DOHH2 (cell line): ENCODE data around the gene ANKRD30A.
"Not testable (repeated sequence)": the region's sequence is repeated elsewhere in the genome, so short reads cannot be mapped to it uniquely, and the experiment has no call there.

Source experiments
- H3F3A ChIP-seq: fragments of 200-600 bp; sonication (generic), shearing (Covaris generic); 2 replicates; pipeline ENCODE4 v1.6.0; 2016; ENCODE audit warnings: antibody characterized with exemption, mild to moderate bottlenecking; ENCODE audit not compliant: control insufficient read depth, insufficient read depth
- H3K27ac ChIP-seq: fragments of 200-600 bp; sonication (generic); 2 replicates; pipeline ENCODE4 v1.5.1; 2014; ENCODE audit warnings: low read depth, mild to moderate bottlenecking, low read length, moderate library complexity
- H3K27me3 ChIP-seq: fragments of 200-600 bp; sonication (generic); 2 replicates; pipeline ENCODE4 v1.6.1; 2014; ENCODE audit warnings: mild to moderate bottlenecking, low read length, mixed read lengths; ENCODE audit not compliant: control insufficient read depth
- H3K36me3 ChIP-seq: fragments of 200-600 bp; sonication (generic); 2 replicates; pipeline ENCODE4 v1.6.1; 2014; ENCODE audit warnings: mild to moderate bottlenecking, low read length, moderate library complexity, mixed read lengths; ENCODE audit not compliant: control insufficient read depth
- H3K4me1 ChIP-seq: fragments of 200-600 bp; sonication (generic); 2 replicates; pipeline ENCODE4 v1.6.1; 2014; ENCODE audit warnings: mild to moderate bottlenecking, low read length, mixed read lengths; ENCODE audit not compliant: control insufficient read depth
- H3K4me2 ChIP-seq: fragments of 200-600 bp; sonication (generic); 2 replicates; pipeline ENCODE4 v1.6.0; 2014; ENCODE audit warnings: mild to moderate bottlenecking, low read length, moderate library complexity
- H3K4me3 ChIP-seq: fragments of 200-600 bp; sonication (generic); 2 replicates; pipeline ENCODE4 v1.5.1; 2014; ENCODE audit warnings: mild to moderate bottlenecking, low read length, mixed read lengths
- H3K79me2 ChIP-seq: fragments of 200-600 bp; sonication (generic); 2 replicates; pipeline ENCODE4 v1.6.1; 2014; ENCODE audit warnings: mild to moderate bottlenecking, low read length, mixed read lengths; ENCODE audit not compliant: control insufficient read depth
- H3K9me2 ChIP-seq: fragments of 200-600 bp; sonication (generic); replicated peaks from 2 replicates; pipeline ENCODE4 v1.6.1; 2014; ENCODE audit warnings: mild to moderate bottlenecking, low read length, mixed read lengths; ENCODE audit not compliant: control insufficient read depth
- H3K9me3 ChIP-seq: fragments of 200-600 bp; sonication (generic); 2 replicates; pipeline ENCODE4 v1.6.1; 2014; ENCODE audit warnings: antibody characterized with exemption, low read length, mixed read lengths; ENCODE audit not compliant: control insufficient read depth, insufficient read depth
- H4K20me1 ChIP-seq: fragments of 200-600 bp; sonication (generic); 2 replicates; pipeline ENCODE4 v1.6.0; 2014; ENCODE audit warnings: low read depth, mild to moderate bottlenecking, antibody characterized with exemption, low read length, moderate library complexity; ENCODE audit not compliant: control insufficient read depth, insufficient read depth
- EZH2phosphoT487 ChIP-seq: fragments of 200-600 bp; sonication (generic); IDR thresholded peaks from 2 replicates; pipeline ENCODE4 v1.6.1; 2017; ENCODE audit warnings: borderline replicate concordance, mild to moderate bottlenecking, antibody characterized with exemption, low read length, moderate library complexity, mixed read lengths
- TF ChIP-seq, protein P1 (sequence below): fragments of 200-600 bp; sonication (generic); IDR thresholded peaks from one replicate; pipeline ENCODE4 v1.5.1; 2014; ENCODE audit warnings: antibody characterized with exemption, mild to moderate bottlenecking, low read depth, low read length; ENCODE audit not compliant: poor library complexity, severe bottlenecking

Gene ANKRD30A

DNA sequence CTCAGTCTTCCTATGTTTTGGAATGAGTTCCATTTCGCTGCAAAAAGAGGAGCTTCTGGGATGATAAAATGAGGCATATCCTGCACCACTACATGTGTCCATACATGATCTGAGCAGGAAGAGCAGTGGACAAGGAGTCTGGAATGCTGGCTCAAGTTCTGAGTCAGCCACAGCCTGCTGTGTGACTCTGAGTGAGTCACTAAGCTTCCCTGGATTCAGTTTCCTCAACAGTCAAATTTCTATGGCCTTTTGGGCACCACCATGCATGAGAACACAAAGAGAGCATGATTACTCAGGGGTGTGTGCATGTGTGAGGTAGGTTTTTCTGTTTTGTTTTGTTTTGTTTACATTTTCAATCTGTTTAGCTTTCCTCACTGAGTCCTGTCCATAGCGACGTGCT is 254.6 kb downstream of the ANKRD30A start:
- H3K9me2 ChIP-seq: no peaks in the 10 kb centered on the region
- H3F3A ChIP-seq: no peaks in the 10 kb centered on the region
- no peak overlapping the region for H3K4me3 ChIP-seq
- H3K9me3 ChIP-seq: no peaks in the 10 kb centered on the region
- no peaks in the 10 kb centered on the region for H4K20me1 ChIP-seq
- no peaks in the 10 kb centered on the region for H3K79me2 ChIP-seq
- no peaks in the 10 kb centered on the region for H3K4me1 ChIP-seq
- TF ChIP-seq, protein P1, sequence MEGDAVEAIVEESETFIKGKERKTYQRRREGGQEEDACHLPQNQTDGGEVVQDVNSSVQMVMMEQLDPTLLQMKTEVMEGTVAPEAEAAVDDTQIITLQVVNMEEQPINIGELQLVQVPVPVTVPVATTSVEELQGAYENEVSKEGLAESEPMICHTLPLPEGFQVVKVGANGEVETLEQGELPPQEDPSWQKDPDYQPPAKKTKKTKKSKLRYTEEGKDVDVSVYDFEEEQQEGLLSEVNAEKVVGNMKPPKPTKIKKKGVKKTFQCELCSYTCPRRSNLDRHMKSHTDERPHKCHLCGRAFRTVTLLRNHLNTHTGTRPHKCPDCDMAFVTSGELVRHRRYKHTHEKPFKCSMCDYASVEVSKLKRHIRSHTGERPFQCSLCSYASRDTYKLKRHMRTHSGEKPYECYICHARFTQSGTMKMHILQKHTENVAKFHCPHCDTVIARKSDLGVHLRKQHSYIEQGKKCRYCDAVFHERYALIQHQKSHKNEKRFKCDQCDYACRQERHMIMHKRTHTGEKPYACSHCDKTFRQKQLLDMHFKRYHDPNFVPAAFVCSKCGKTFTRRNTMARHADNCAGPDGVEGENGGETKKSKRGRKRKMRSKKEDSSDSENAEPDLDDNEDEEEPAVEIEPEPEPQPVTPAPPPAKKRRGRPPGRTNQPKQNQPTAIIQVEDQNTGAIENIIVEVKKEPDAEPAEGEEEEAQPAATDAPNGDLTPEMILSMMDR: no peak
- no peak for TF ChIP-seq EZH2phosphoT487
- H3K4me2 ChIP-seq: no peak overlapping the region
- no peaks in the 10 kb centered on the region for H3K27me3 ChIP-seq
- no peak overlapping the region for H3K27ac ChIP-seq
- H3K36me3 ChIP-seq: no peaks in the 10 kb centered on the region

DNA sequence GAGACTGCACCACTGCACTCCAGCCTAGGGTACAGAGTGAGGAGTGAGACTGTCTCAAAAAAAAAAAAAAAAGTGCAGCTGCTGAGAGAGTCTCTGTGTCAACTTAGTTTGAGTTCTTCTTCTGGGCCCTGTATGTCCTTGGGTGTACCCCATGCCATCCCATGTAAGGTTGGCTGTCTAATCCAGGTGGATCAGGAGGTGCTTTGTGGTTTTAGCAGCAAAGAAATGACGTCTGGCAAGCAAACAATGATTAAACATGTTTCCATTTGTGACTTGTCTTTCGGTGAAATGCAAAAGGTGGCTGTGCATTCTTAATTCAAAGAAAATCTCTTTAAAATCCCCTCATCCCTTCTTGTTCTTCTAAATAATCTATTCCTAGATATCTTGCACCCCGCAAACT is 255.9 kb downstream of the ANKRD30A start:
- Histone ChIP-seq H3K4me3 (no peak overlapping the region), H3K4me1 (no peaks in the 10 kb centered on the region), H3F3A (no peaks in the 10 kb centered on the region), H3K4me2 (no peak overlapping the region), H3K27ac (no peak overlapping the region), H4K20me1 (no peaks in the 10 kb centered on the region), H3K36me3 (no peaks in the 10 kb centered on the region), H3K27me3 (no peaks in the 10 kb centered on the region), H3K9me3 (no peaks in the 10 kb centered on the region), H3K79me2 (no peaks in the 10 kb centered on the region), H3K9me2 (no peaks in the 10 kb centered on the region)
- TF ChIP-seq, protein P1: no peak
- TF ChIP-seq EZH2phosphoT487: no peak

DNA sequence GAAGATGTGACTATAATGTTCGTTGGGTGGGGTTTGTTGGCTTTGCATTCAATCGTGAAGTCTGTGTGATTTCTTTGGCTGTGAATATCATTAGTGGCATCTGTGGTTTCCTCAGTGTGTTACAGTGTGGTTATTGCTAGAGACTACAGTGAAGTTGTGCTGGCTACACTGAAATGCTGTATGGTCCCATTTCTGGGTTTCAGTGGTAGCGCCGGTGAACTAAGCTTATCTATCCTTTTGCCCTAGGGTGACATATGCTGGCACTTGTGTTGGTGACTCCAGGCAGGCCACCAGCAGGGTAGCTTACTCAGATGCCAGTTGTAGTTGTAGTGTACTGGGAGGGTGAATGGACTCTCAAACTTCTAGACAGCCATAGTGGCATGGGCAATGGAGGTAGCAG is 259.5 kb downstream of the ANKRD30A start:
- H3K36me3 ChIP-seq: no peaks in the 10 kb centered on the region
- H4K20me1 ChIP-seq: no peaks in the 10 kb centered on the region
- H3K79me2 ChIP-seq: no peaks in the 10 kb centered on the region
- no peak overlapping the region for H3K4me2 ChIP-seq
- no peaks in the 10 kb centered on the region for H3F3A ChIP-seq
- H3K27me3 ChIP-seq: no peaks in the 10 kb centered on the region
- no peak overlapping the region for H3K27ac ChIP-seq
- H3K9me3 ChIP-seq: no peaks in the 10 kb centered on the region
- H3K4me1 ChIP-seq: no peaks in the 10 kb centered on the region
- no peaks in the 10 kb centered on the region for H3K9me2 ChIP-seq
- TF ChIP-seq EZH2phosphoT487: no peak
- TF ChIP-seq, protein P1: no peak
- H3K4me3 ChIP-seq: no peak overlapping the region

DNA sequence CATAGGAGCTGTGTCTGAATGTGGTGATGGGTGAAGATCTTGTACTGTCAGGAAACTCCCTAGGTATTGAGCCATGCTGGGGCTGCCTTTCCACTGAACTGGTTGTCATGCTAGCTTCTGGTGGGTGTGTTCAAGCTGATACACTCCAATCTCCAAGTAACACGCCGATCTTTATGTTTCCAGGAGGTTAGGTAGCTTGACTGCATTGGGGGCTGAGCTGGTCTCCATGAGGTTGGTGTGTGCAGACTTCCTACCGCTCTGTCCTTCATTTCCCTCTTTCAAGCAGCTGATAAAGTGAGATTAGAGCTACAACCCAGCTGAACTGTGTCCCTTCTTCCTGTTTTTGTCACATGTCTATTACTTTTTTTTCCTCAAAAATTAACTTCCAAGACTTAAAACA is 265.5 kb downstream of the ANKRD30A start:
- Histone ChIP-seq H3K9me3 (no peaks in the 10 kb centered on the region), H4K20me1 (no peaks in the 10 kb centered on the region), H3K36me3 (no peaks in the 10 kb centered on the region), H3K4me2 (no peak overlapping the region), H3K27me3 (no peaks in the 10 kb centered on the region), H3K27ac (no peak overlapping the region), H3F3A (no peaks in the 10 kb centered on the region), H3K4me3 (no peak overlapping the region), H3K9me2 (no peaks in the 10 kb centered on the region), H3K4me1 (no peaks in the 10 kb centered on the region), H3K79me2 (no peaks in the 10 kb centered on the region)
- TF ChIP-seq, protein P1: no peak
- no peak for TF ChIP-seq EZH2phosphoT487

DNA sequence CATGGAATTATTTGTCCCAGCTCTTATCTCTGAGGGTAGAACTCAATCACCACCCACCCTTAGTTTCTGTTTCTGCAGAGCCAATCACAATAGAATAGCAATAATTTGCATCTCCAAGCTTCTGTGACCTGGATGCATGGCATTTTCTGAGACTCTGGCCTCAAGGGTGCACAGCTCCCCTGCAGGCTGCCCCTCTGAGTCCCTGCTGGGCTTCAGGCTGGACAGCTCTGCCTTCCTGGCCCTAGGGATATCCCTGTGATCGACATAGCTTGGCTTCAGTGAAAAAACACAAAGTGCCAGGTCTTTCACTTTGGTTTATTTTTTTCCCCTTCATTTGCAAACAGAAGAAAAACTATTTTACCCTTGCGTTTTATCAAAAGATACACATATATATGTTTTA is 275.4 kb downstream of the ANKRD30A start:
- not testable (repeated sequence) for H4K20me1 ChIP-seq, H3K79me2 ChIP-seq, H3K4me3 ChIP-seq, H3K9me2 ChIP-seq, H3K9me3 ChIP-seq, H3K27ac ChIP-seq, H3K36me3 ChIP-seq, H3K4me2 ChIP-seq, H3K4me1 ChIP-seq, H3F3A ChIP-seq, H3K27me3 ChIP-seq
